ENCODE data around the gene GRIPAP1.

Gene GRIPAP1, protein sequence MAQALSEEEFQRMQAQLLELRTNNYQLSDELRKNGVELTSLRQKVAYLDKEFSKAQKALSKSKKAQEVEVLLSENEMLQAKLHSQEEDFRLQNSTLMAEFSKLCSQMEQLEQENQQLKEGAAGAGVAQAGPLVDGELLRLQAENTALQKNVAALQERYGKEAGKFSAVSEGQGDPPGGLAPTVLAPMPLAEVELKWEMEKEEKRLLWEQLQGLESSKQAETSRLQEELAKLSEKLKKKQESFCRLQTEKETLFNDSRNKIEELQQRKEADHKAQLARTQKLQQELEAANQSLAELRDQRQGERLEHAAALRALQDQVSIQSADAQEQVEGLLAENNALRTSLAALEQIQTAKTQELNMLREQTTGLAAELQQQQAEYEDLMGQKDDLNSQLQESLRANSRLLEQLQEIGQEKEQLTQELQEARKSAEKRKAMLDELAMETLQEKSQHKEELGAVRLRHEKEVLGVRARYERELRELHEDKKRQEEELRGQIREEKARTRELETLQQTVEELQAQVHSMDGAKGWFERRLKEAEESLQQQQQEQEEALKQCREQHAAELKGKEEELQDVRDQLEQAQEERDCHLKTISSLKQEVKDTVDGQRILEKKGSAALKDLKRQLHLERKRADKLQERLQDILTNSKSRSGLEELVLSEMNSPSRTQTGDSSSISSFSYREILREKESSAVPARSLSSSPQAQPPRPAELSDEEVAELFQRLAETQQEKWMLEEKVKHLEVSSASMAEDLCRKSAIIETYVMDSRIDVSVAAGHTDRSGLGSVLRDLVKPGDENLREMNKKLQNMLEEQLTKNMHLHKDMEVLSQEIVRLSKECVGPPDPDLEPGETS

DNA sequence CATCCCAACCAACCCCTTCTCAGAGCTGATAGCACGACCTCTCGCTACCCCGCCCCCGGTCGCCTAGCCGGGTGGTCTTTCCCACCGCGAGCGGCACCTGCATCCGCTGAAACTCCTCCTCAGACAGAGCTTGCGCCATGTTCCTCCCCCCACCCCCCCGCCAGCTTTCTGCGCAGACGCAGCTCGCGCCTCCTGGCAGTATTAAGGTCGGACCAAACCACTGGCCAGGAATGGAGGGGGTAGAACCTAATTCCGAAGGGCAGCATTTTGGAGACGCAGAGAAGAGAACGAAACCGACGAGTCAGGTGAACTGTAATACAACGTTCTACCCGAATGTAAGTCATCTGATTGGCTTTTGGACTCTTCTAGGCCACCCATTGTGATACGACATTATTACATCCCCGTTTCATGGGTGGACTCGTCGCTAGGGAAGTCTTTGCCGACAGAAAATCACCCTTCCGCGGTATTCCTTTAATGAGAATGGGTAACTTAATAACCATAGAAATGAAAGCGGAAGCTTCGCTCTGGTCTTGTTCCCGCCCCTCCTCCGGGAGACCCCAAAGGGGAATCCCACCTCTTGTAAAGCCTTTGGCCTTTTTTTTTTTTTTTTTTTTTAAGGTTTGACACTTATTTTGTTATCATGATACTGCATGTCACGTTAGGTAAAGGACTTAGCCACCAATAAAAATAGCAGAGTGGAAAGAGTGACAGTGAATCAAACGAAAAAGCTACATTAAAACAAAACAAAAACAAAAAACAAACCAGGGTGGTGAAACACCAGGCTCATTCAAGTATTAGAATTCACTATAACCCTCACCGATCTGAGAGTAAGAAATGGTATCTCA is at the start of gene GRIPAP1:
GRIPAP1 (minus strand) TSS at position 174 of the 845 bp plus-strand sequence; CDS start at position 139, 35 bp downstream.
- peak; percentile 72 for DNase-seq

DNA sequence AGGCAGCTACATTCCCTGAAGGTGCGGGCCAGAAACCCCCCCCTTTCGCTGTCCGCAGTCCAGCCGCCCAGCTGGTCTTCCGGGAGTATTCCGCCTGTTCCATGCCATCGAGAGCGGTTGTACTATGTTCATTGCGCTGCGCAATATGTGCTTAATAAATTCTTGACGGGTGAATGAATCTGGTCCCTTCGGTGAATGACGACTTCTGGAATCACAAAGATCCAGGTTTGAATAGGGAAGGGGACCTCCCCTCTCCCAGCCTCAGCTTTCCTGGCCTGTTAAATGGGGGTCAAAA is 41.9 kb upstream of the GRIPAP1 start:
- no peak for DNase-seq

DNA sequence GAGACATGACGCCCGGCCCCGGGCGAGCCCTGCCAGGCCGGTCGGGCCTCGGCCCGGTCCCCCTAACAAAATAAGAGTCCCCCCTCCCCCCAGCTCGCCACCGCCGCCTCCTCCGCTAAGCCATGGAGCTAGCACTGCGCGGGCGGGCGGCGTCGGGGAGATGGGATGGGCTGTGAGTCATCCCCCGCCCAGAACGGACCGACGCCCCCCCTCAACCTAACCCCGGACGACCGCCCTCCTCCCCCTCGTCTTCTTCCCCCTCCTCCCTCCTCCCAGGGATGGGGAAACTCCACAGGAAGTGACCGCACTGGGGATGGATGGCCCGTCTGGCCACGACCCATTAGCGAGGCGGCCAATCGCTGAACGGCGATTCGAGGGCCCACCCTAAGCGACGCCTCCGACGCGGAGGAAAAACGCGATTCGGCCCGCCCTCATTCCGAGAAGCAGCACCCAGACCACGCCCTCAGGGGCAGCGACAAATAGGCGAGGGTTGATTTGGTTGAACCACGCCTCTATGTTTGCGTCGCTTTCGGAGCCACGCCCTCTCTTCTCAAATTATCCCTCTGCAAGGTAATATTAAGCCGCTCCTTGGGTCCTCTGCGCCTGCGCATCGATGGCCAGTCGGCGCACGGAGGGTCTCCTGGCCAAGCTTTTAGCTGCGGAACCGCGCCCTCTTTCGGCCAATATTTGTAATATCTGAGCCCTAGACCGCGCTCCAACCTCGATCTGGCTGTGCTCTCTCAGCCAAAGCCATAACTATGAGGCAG is 41.3 kb upstream of the GRIPAP1 start, which contains the start of gene TFE3:
TFE3 (minus strand) TSS at position 138 of the 767 bp plus-strand sequence; CDS start at position 7, 131 bp downstream.
- peak; percentile 96 for DNase-seq

DNA sequence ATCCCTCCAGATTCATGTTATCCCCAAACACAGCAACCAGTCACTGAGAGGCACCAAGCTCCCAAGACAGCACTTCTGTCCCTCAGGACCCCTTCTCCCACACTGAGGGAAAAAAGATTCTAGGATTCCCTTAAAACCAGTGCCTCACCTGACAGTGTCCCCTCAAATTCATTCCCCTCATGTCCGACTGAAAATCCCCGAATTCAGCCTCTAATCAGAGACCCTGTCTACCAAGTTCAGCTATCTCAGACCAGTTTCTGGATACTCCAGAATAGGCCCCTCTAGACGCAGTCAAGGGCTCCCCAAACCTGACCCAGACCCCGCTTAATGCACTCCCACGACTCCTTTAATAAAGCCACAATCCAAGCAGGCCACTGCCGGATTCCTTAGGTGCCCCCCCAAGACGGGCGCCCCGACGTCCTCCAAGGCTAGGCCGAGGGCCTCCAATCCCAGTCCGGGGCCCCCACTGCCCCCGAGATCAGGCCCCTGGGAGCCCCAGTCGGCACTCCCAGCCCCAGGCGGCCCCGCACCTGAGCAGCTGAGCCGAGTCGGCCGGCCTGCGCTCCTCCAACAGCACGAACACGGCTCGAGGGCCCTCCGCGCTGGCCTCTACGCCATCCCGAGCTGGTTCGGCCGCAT is 40.6 kb upstream of the GRIPAP1 start:
- DNase-seq: no peak

DNA sequence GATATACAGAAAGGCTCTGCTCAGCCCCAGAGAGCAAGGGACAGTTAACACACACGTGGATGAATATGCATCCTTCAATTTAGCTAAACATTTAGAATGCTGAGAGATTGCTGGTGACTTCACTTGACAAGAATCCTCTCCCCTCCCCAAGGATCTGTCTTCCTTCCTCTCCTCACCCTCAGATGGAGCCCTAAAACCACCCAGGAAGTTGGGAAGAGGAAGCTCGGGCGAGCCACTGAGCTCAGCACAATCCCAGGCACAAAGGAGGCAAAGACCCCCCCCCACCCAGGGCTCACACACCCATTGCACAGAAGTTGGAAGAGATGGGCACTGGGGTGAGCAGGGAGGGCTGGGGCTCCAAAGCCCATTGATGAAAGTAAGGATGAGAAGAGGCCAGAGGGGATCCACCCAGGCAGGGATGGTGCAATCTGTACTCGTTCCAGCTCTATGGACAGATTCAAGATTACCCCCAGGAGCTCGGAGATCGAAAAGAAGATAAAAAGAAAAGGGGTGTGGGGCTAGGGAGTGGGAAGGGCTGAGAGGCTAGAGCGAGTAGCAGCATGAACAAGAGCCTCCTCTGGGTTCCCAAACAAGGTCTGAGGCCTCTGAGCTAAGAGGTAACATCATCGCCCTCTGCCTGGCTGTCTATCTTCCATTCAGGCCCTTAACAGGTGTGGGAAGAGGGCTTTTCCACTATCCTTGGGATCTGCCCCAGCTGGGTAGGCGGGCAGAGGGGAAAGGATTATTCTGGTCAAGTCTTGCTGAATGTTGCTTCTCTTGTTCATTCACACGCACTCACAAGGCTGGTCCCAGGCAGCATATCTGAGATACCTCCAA is 39.9 kb upstream of the GRIPAP1 start:
- DNase-seq: no peak

DNA sequence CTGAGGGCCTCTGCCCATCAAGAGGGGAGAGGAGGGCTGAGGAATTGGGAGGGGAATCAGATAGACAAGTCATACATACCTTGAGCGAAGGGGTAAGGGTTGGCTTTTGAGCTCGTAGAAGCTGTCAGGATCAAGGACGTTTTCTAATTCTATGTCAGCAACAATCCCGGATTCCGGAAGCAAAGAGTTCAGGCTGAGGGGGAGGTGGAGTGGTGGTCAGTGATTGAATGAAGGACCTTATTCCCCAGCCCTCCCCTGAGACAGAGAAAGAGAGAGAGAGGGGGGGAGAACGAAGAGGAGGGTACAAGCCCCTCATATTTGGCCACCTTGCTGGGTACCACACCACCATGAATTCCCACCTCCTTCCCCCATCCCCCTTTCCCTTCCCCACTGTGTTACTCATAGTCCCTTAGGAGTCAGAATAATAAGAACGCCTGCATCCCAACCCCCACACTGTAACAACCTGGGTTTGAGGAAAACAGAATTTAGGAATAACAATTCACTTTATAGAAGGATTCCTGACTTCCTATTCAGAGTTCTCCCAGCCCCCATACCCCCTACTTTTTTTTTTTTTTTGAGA is 38.4 kb upstream of the GRIPAP1 start:
- no peak for DNase-seq

DNA sequence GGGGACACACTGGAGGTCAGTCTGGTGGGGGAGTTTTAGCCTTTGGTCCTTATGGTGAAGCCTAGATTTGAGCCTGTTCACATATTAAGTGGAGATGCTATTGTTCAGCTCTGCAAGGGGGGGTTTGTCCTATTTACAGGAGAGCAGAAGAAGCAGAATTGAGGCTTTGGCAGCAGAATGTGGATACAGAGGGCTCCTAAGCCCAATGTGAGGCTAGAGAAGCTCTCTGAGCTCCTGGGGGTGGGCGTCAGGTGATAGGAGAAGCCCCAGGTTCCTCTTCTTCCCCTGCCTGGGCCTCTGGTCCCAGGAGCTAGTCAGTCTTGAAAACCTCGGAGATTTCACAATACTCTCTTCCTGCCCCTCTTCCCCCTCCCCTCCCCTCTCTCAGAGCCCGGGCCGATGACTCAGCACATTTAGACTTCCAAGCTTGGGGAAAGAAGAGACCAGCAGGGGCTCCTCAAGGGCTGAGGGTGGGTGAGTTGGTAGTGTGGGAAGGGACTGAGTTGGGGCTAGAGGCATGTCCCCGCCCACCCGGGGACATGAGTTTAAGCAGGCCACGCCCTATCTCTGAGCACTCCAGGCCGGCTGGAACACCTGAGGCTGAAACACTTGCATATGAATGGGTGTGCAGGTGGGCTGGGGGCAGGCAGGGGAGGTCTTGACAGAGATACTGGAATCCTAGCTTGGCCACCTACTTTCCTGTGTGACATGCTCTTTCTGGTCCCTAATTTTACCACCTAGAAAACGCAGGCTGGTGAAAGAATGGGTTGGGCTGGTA is 37.7 kb upstream of the GRIPAP1 start:
- peak; percentile 44 for DNase-seq

DNA sequence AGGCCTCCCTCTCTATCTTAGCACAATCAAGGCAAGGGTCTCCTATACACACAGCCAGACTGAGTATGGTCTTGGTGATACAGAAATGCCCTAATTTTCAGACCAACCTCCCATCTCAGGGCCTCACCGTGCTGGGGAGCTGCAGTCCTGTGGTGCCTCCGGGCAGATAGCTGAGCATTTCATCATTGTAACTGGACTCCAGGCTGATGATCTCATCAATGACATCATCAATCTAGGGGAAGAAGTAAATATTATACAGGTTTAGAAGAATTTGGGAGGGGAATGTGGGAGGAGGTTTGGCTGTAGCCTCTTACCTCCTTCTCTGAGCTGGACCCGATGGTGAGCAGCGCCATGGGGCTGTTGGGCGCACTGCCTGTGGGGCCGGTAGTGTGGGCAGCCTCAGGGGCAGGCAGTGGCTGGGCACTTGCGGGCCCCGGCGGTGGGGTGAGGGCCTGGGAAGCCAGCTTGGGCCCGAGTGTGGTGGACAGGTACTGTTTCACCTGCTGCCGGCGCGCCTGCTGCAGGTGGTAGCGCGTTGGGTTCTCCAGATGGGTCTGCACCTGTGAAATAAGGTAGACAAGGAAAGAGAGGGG is 35.9 kb upstream of the GRIPAP1 start:
- DNase-seq: no peak

DNA sequence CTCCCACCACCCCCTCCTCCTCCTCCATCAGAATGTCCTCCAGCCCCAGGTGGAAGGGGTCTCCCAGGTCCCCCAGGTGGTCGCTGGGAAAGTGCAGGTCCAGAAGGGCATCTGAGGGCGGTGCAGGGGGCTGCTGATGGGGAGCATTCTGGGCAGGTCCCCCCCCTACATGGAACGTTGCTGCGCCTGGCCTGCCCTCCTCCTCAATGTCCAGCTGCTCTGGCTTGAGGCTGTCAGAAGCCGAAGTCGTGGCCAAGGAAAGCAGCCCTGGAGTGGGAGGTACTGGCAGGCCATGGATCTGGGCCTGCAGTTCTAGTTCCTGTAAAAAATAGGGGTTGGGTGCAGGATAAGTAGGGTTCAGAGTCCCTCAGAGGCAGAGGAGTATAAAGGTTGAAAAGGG is 28.2 kb upstream of the GRIPAP1 start:
- DNase-seq: no peak

DNA sequence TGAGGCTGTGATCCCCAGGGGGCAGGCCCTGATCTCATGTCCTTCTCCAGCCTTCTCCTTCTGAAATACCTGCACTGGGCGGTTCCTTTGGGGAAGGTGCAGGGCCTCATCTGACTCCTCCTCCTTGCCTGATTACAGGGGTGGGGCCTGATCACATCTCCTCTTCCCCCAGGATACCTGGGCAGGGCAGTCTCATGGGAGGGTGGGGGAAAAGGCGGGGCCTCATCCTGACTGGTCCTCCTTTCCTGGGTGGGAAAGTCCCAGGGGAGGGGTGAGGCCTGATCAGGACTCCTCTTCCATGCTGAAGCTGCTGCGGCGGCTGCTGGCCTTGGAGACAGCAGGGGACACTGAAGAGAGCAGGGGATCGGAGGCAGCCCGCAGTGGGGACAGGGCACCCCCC is 27.8 kb upstream of the GRIPAP1 start:
- no peak for DNase-seq

DNA sequence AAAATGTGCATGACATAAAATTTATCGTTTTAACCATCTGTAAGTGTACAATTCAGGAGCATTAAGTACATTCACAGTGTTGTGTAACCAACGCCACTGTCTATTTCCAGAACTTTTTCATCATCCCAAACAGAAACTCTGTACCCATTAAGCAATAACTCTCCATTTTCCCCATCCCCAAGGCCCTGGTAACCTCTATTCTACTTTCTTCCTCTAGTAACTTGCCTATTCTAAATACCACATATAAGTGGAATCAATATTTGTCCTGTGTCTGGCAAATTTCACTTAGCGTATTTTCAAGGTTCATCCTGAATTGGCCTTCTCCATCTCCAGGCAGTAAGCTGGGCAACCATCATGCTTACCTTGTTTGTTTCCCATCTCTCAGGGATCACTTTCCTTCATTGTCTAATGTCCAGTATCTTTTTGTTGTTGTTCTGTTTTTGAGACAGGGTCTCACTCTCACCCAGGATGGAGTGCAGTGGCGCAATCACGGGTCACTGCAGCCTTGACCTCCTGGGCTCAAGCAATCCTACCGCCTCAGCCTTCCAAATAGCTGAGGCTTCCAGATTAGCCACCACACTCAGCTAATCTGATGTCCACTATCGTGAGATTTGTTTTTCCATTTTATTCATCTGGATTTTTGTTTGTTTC is 17.7 kb upstream of the GRIPAP1 start:
- DNase-seq: no peak

DNA sequence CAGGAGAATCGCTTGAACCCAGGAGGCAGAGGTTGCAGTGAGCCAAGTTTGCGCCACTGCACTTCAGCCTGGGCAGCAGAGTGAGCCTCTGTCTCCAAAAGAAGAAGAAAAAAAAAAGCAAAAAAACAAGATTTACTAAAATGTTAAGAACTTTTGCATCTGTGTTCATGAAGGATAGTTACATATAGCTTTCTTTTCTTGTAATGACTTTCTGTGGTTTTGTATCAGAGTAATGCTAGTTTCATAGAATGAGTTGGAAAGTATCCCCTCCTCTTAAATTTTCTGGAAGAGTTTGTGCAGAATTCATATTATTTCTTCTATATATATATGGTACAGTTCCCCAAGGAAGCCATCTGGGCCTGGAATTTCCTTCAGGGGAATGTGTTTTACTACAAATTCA is 17.0 kb upstream of the GRIPAP1 start:
- no peak for DNase-seq

DNA sequence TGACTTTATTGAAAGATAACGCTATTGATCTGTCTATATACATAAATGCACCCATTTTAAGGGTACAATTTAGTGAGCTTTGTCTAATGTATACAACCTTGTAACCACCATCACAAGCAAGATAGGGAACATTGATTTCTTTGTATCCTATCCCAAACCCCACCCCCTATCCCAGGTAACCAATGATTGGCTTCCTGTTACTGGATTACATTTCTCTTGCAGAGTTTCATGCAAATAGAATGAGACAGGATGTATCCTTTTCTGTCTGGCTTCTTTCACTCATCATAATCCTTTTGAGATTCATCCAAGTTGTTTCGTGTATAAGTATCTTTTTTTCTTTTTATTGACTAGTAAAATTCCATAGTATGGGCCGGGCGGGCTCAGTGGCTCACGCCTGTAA is 1.6 kb upstream of the GRIPAP1 start:
- DNase-seq: no peak

DNA sequence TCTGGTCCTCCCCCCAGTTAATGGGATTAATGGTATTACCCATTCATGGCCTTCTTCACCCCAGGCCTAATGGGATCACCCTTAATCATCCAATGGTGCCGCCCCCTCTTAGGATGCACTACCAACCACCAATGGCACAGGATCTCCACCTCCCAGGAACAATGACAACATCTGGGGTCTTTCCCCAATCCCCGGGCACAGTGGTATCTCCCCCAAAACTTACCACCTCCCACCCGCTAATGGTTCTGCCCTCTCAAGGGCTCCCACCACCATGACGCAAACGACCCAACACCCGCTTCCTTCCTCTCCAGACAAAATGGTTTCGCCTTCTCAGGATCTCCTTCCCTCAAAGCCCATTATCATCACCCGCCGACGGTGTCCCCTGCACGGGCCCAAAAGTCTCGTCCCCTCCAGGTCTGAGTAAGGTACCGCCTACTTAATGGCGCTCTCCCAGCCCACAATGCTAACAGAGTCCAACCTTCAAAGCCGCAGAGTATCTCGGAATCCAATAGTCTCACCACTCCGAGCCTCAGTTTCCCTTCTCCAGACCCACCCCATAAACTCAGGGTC is 458 bp downstream of the GRIPAP1 start:
- peak; percentile 54 for DNase-seq

DNA sequence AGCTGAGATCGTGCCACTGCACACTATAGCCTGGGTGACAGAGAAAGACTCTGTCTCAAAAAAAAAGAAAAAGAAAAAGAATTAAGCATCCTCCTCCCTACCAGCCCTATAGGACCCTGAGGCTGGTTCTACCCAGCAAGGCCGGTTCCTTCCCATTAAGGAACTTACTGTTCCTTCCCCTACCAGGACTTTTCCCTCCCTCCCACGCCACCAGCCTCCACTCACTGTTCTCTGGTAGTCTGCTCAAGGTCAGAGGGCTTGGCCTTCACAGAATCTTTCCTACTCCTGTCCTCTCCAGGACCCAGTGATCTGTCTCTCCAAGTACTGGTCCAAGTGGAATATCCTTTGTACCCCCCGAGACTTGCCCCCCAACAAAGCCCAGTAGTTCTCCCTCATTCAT is 1.4 kb downstream of the GRIPAP1 start:
- DNase-seq: no peak

DNA sequence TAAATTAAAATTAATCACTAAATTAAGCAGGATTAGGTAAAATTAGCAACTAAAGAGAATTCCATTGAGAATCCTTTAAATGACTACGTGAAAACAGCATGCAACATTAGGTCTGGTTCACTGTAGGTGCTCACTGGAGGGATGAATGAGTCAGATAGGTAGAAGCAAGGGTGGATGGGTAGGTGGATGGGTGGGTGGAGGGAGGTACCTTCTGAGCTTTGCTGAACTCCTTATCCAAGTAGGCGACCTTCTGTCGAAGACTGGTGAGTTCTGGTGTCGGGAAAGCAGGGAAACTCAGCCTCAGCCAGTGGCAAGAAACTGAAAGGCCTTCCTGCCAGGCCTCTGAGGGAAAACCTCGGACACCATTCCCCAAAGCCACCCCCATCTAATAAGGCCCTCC is 3.0 kb downstream of the GRIPAP1 start:
- DNase-seq: no peak

DNA sequence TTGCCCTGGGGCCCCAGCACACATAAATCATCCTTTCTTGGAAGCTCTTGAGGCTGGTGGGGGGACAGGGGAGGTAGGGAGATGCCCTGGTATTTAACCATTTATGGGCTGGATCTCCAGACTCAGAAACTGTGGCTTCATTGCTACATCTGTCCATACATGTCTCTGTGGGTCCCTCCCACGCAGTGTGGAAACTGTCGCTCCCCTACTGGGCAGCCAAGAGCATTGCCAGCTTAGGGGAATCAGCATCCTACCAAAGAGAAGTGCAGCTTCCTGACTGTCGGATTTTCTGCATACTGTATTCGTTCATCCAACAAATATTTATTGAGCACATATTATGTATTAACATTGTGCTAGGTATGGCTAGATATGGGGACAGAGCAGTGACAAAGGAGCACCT is 3.7 kb downstream of the GRIPAP1 start:
- DNase-seq: no peak

DNA sequence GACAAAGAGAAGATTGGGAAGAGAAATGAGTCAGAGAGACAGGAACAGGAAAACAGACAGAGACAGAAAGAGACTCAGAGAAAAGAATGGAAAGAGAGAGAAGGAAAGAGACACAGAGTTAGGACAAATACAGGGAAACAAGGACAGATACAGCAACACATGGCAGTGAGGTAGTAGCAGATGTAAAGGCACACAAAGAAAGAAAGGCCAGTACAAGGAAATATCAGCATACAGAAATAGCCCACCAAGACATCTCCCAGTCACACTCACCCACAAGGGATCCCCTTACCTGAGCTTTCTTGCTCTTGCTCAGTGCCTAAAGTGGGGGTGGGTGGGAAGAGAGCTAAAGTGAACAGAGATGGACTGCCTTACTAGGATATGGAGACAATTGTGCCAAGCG is 4.2 kb downstream of the GRIPAP1 start:
- DNase-seq: no peak

Measured in stimulated activated CD4-positive, alpha-beta T cell treated with anti-CD3 and anti-CD28 coated beads, Interleukin-1b, Interleukin-23, amount 100 ng/mL, for 48 hours (primary cell).